Adrenal gland (tissue), 5 donors: Measurements from ENCODE around the gene ALPG.
"Not testable (repeated sequence)": the region's sequence is repeated elsewhere in the genome, so short reads cannot be mapped to it uniquely, and the experiment has no call there.

Experiments used
- POLR2A ChIP-seq, 2 donors: fragments of 450-650 bp; IDR thresholded peaks; one replicate each; pipeline ENCODE4 v1.6.1; 2017; ENCODE audit warnings: antibody characterized with exemption in 2 of 2, mild to moderate bottlenecking in 2 of 2, moderate library complexity in 1 of 2
- TF ChIP-seq, protein P1 (sequence below), 6 experiments: fragments of 450-650 bp in 4 of 6; fragments of 200-600 bp in 2 of 6; sonication (generic) in 1 of 6; IDR thresholded peaks; 1 replicate in 5 of 6; 2 replicates in 1 of 6; pipeline versions ENCODE4 v1.5.1 to v1.8.0; 2016 to 2021; ENCODE audit warnings: antibody characterized with exemption in 6 of 6, mild to moderate bottlenecking in 2 of 6, moderate library complexity in 1 of 6
- donor health status: DM: no; HTN: no; CAD: no.

DNA sequence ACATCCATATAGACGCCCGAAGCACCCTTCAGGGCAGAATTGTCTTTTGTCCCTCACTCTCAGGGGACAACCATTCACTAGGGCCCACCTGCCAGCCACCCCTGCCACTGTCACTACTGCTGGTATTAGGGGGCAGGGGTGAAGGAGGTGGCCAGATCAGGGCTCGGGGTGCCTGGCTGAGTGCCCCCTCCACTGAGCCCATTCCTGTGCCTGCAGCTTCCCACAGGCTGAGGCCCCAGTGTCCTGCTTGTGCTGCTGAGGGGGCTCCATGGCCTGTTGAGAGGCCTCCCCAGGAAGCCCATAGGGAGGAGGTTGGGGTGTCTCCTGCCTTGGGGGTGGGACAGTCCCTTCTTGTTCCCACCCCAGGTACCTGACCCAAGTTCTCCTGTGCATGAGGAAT lies 45.0 kb downstream of the ALPG start:
- TF ChIP-seq, protein P1, sequence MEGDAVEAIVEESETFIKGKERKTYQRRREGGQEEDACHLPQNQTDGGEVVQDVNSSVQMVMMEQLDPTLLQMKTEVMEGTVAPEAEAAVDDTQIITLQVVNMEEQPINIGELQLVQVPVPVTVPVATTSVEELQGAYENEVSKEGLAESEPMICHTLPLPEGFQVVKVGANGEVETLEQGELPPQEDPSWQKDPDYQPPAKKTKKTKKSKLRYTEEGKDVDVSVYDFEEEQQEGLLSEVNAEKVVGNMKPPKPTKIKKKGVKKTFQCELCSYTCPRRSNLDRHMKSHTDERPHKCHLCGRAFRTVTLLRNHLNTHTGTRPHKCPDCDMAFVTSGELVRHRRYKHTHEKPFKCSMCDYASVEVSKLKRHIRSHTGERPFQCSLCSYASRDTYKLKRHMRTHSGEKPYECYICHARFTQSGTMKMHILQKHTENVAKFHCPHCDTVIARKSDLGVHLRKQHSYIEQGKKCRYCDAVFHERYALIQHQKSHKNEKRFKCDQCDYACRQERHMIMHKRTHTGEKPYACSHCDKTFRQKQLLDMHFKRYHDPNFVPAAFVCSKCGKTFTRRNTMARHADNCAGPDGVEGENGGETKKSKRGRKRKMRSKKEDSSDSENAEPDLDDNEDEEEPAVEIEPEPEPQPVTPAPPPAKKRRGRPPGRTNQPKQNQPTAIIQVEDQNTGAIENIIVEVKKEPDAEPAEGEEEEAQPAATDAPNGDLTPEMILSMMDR (IDR thresholded peaks at IDR 0.05): not testable (repeated sequence)
- TF ChIP-seq POLR2A (IDR thresholded peaks at IDR 0.05): not testable (repeated sequence)
